GM21619 (cell line): Measurements from ENCODE around the gene ZNF467.

ENCODE experiments used
- ATAC-seq: cut with Tn5 transposase; IDR thresholded peaks from one replicate; pipeline ENCODE4 v1.9.1; 2021; ENCODE audit not compliant: unreplicated experiment

The ZNF467 gene

GRCh38 chr7:149809215-149809614 is 35.8 kb upstream of the ZNF467 start:
- ATAC-seq: no peak

DNA sequence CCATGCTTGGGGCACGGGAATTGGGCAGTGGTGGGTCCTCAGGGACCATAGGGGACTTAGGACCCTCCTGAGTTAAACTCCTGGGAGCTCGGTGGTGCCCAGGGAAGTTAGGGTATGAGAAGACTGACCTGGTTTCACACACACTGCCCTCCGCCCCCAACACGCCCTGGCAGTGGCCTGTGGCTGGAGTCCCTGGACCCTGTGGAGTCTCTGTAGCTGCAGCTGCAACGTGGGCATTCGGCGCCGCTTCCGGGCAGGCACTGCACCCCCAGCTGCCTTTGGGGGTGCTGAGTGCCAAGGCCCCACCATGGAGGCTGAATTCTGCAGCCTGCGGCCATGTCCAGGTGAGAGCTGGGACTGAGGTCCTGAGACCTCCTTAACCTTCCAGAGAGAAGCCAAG is 34.9 kb upstream of the ZNF467 start:
- no peak for ATAC-seq

GRCh38 chr7:149806726-149807125 is 33.3 kb upstream of the ZNF467 start:
- ATAC-seq: no peak

- ATAC-seq: no peak
These were observed 30.7 kb upstream of the ZNF467 start for GRCh38 chr7:149804106-149804505.

- ATAC-seq: no peak
These were observed 30.2 kb upstream of the ZNF467 start for GRCh38 chr7:149803551-149804074.

GRCh38 chr7:149802966-149803365 is 29.6 kb upstream of the ZNF467 start:
- no peak for ATAC-seq

GRCh38 chr7:149801816-149802215 is 28.4 kb upstream of the ZNF467 start:
- no peak for ATAC-seq

- ATAC-seq: no peak
These were observed 27.7 kb upstream of the ZNF467 start for GRCh38 chr7:149801002-149801566.

DNA sequence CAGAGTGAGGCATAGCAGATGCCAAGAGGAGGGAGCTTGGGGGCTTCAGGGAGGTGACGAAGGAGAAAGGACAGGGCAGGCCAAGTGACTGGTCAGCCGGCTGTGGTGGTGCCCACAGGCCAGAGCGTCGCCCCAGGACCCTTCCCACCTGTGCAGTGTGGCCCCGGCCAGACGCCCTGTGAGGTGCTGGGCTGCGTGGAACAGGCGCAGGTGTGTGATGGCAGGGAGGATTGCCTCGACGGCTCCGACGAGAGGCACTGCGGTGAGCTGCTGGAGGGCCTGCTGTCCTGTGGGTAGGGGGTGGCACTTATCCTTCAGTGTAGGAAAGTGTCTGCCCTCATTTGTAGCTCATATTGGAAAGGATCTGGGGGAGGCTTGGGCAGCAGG is 26.8 kb upstream of the ZNF467 start:
- no peak for ATAC-seq

DNA sequence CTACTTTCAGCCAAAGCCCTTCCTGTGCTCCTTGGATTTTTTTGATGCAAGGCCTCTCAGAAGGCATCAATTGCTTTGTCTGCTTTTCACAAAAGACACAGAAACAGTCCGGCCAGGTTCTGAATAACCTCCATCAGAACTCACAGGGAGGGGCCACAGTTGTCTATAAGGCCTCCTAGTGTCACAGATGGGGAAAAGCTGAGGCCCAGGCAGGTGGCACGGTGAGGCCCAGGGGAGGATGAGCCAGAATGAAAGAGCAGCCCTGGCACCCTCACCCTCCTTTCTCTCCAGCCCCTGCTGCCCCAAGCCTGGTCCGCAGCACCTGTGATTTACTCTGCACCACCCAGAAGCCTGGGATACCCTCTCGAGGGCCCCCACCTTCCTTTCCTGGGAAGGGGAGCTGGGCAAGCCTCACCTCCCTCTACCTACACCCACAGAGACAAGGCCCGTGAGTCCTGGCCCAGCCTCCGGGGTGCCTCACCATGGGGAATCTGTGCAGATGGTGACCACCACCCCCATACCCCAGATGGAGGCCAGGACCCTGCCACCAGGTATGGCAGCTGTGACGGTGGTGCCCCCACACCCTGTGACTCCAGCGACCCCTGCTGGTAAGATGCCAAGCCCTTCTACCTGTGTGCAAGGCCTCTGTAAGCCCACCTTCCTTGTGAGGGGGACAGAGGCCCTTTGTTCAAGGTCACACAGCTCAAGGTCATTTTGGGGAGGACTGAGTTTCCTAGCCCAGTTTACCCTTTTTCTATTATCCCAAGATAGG is 26.2 kb upstream of the ZNF467 start:
- no peak for ATAC-seq

GRCh38 chr7:149797771-149798170 is 24.4 kb upstream of the ZNF467 start:
- ATAC-seq: no peak

DNA sequence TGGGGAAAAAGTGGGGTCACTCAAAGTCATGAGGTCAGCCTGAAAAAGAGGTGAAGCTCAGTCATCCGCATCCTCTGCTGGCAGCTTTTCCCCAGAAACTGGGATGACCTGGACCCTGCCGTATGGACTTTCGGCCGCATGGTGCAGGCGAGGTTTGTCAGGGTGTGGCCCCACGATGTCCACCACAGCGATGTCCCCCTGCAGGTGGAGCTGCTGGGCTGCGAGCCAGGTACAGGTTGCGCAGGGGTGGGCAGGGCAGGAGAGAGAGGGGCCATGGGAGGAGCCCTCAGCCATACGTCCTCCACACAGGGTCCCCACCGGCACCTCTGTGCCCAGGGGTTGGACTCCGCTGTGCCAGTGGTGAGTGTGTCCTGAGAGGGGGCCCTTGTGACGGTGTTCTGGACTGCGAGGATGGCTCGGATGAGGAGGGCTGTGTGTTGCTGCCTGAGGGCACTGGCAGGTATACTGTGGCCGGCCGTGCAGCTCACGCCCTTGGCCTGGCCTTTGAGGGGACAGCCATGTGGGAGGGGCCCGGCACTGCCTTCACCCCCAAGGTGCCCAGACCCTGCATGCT is 23.0 kb upstream of the ZNF467 start:
- no peak for ATAC-seq

DNA sequence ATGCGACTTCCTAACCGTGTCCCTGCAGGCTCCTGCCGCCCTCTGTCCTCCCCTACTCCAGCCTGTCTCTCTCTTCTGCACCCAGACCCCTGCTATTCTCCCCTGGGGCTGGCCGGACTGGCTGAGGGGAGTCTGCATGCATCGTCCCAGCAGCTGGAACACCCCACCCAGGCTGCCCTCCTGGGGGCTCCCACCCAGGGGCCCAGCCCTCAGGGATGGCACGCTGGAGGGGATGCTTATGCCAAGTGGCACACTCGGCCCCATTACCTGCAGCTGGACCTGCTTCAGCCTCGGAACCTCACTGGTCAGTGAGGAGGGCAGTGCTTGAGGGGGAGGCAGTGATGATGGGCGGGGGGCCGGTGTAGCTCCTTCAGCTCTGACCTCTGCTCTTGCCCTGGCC is 21.7 kb upstream of the ZNF467 start:
- ATAC-seq: no peak

DNA sequence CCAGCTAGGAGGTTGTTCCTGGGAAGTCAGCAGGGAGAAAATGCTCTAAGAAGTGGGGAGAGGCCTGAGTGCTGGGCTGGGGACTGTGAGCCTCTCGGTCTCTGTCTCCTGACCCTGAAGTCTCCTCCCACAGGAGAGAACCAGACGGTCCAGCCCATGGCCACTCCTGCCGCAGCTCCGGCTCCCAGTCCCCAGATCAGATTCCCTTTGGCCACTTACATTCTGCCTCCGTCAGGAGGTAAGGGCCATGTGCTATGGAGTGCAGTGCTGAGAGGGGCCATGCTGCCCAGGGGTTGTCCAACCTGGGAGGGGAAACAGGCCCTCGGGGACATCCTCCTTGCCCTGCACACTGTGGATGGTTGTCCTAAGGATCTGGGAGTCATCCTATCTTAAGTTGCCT is 21.3 kb upstream of the ZNF467 start:
- no peak for ATAC-seq

GRCh38 chr7:149793261-149793660 is 19.9 kb upstream of the ZNF467 start:
- no peak for ATAC-seq

DNA sequence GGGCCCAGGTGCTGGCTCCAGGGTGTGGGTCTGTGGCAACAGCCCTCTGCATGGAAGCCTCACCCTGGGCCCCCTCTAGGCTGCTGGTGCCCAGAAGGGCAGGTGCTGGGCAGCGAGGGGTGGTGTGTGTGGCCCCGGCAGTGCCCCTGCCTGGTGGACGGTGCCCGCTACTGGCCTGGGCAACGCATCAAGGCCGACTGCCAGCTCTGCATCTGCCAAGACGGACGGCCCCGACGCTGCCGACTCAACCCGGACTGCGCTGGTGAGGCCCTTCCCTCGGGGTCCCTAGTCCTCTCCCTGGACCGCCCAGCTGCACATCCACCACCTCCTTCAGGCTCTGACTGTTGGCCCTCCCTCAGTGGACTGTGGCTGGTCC is 18.8 kb upstream of the ZNF467 start:
- no peak for ATAC-seq

- no peak for ATAC-seq
These were observed 18.2 kb upstream of the ZNF467 start for GRCh38 chr7:149791411-149792219.

DNA sequence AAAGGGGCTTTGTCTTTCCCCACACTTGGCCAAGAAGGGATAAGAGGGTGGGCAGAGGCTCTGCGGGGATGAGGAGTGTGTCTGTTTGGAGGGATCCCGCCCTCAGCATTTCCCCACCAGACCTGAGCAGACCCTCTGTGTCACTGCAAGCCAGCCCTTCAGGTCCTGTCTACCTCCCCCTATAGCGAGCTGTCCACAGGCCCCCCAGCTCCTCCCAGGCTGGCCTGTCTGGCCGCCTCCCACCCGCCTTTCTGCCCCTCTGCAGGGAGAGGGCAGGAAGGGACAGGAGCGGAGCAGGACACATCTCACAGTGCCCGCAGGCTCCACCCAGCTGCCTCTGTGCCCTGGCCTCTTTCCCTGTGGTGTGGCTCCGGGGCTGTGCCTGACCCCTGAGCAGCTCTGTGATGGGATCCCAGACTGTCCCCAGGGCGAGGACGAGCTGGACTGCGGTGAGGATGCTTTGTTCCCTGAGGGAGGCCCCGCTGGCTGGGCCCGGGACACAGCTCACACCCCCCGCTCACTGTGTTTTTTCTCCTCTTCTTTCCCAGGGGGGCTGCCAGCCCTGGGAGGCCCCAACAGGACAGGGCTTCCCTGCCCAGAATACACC is 17.5 kb upstream of the ZNF467 start:
- no peak for ATAC-seq

- no peak for ATAC-seq
These were observed 16.8 kb upstream of the ZNF467 start for GRCh38 chr7:149790146-149790548.

DNA sequence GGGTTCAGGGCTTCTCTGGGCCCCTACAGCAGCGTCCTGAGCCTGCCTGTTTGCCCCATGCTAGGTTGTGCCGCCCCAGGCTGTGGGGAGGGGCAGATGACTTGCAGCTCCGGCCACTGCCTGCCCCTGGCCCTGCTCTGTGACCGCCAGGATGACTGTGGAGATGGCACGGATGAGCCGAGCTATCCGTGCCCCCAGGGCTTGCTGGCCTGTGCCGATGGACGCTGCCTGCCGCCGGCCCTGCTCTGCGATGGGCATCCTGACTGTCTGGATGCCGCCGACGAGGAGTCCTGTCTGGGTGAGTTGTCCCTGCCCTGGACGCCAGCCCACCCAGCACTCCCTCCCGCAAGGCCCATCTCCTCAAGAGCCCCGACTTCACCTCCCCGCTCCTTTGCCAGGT is 15.7 kb upstream of the ZNF467 start:
- no peak for ATAC-seq

GRCh38 chr7:149788300-149788851 is 15.0 kb upstream of the ZNF467 start:
- no peak for ATAC-seq
